Measurements from ENCODE around the gene ADM2.
"Not testable (repeated sequence)": the region's sequence is repeated elsewhere in the genome, so short reads cannot be mapped to it uniquely, and the experiment has no call there.

Gene ADM2

DNA sequence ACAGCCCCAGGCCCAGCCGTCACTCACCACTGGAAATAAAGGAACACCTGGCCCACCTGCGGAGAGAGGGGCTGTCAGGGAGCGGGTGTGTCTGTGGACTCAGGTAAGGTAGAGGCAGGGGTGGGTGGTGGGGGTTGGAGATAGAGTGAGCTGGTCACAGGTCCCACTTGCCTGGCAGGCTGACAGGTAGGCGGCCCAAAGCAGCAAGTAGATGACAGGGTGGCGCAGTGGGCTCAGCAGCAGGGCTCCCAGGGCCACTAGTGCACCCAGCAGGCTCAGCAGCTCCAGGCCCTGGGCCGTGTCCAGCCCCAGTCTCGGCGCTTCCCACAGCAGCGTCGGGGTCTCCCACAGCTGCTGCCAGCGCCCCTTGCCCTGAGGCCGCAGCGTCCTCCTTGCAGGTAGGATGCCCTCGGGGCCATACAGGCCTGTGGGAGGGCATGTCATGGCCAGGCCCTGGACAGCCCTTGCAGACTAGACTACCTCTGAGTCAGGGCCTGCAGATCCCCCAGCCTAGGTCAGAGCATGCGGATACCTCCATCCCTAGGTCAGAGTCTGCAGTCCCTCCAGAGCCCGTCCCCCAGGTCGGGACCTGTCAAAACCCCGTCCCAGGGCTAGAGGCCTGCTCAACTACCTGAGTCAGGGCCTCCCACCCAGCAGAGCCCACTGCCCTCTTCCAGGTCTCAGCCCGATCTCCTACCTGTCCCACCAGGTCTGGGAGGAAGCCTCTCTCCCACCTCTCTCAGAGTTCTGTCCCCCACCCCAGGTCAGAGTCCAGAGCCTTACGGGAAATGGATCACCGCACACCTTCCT, 25.5 kb downstream of the ADM2 start:
- no peak for DNase-seq

DNA sequence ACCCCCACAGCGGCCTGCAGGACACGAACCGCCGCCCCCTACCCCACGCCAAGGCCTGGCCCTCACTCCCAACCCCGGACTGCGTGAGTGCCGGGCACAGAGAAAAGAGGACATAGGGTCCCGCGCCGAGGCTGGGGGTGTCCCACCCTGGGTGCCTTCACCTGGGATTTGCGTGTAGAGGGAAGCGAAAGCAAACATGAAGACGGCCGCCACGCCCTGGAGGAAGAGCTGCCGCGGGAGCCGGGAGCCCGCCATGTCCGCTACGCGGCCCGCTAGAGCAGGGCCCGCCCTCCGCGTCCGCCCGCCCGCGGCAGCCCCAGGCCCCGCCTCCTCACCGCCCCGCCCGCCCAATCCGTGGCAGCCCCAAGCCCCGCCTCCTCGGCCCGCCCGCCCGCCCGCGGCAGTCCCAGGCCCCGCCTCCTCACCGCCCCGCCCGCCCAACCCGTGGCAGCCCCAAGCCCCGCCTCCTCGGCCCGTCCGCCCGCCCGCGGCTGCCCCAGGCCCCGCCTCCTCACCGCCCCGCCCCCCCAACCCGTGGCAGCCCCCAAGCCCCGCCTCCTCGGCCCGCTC, 26.2 kb downstream of the ADM2 start, which contains the start of gene LMF2:
Gene LMF2, minus strand, starts transcription at position 282 of the 570 bp plus-strand sequence. Its CDS starts 27 bp downstream, at position 255.
- no peak for DNase-seq

DNA sequence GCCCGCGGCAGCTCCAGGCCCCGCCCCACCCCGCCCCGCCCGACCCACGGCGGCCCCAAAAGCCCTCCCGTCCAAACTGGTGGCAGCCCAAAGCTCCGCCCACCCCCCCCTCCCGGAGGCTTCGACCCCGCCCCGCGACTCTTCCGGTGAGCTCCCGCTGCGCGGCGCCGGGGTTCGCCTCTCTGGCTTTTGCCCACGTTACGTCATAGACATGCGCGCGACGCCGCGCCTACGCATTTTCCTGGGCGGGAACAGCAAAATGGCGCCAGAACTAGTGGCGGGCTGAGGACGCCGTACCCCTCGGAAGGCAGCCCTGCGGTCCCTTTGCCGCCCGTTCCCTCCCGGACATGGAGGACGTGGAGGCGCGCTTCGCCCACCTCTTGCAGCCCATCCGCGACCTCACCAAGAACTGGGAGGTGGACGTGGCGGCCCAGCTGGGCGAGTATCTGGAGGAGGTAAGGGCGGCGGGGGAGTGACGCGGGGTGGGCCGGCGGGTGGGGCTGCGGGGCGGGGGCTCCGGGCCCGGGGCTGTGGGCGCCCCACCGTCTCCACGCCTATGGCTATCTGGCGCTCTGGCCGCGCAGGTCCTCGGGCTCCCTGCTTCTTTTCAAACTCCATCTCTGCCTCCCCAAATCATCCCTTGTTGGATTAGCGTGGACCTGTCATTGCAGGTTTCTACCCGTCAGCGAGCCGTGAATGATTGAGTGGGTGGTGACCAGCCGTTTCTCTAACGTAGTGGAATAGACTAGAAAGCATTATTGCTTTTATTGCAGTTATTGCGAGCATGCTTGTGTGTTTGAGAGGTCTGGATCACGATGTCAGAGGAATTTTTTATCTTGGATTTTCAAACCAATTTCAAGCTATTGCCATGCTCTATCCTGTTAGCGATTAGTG, 26.9 kb downstream of the ADM2 start, which contains the start of gene NCAPH2:
Gene NCAPH2, plus strand, starts transcription at position 234 of the 894 bp plus-strand sequence. Its CDS starts 114 bp downstream, at position 348.
- DNase-seq = peak; percentile 99

DNA sequence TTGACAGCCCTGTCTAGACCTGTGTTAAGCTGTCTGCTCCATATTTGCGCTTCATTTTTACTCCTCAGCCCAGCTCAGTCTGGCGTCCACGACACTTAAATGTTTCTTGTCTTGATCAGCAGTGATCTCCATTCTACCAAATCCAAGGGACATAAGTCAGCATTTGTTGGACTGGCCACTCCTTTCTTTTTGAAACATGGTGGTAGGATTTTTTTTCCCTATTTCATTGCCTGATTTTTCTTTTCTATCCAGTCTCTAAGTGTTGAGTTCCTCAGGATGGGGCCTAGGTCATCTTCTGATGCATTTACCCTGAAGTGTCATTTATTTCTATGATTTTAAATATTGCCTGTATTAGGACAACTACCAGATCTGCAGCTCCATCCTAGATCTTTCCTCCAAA, 27.6 kb downstream of the ADM2 start:
- no peak for DNase-seq

DNA sequence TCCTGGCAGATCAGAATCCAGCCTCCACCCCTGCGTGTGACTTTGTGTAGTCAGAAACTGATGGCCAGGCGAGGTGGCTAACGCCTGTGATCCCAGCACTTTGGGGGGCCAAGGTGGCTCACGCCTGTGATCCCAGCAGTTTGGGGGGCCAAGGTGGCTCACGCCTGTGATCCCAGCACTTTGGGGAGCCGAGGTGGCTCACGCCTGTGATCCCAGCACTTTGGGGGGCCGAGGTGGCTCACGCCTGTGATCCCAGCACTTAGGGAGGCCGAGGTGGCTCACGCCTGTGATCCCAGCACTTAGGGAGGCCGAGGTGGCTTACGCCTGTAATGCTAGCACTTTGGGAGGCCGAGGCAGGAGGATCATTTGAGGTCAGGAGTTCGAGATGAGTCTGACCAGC, 31.8 kb downstream of the ADM2 start:
- no peak for DNase-seq

DNA sequence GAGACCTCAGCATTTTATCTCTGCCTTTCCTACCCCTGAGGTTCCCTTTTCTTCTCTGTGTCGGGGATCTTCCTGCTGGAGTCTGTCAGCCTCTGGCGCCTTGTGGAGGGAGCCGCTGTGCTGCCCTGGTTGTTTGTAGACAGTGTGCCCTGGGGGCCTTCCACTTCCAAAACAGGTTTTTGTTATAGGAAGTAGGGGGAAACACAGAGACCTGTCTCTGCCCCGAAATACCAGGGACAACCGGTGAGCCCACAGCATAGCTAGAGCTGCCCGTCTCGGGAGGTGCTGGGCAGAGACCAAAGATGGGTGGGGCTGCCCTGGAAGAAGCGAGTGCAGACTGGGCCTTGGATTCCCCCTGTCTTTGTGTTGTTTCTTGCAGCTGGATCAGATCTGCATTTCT, 34.7 kb downstream of the ADM2 start:
- DNase-seq = no peak

DNA sequence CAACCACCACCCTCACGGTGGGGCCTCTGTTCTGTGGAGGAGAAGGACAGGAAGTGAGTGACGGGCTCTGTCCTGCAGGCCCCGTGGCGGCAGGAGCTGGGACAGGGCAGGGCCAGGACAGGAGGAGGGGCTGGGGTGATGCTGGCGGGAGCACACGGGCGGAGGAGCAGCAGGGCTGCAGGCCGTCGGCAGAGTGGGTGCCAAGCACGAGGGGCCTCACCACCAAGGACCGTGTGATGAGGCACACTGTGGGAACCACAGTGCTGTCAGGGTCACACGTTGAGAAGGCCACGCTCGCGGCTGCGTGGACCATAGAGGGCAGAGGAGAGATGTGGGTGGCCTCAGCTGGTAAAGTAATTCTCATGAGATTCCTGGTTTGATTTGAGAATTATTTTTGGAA, 35.5 kb downstream of the ADM2 start:
- no peak for DNase-seq

DNA sequence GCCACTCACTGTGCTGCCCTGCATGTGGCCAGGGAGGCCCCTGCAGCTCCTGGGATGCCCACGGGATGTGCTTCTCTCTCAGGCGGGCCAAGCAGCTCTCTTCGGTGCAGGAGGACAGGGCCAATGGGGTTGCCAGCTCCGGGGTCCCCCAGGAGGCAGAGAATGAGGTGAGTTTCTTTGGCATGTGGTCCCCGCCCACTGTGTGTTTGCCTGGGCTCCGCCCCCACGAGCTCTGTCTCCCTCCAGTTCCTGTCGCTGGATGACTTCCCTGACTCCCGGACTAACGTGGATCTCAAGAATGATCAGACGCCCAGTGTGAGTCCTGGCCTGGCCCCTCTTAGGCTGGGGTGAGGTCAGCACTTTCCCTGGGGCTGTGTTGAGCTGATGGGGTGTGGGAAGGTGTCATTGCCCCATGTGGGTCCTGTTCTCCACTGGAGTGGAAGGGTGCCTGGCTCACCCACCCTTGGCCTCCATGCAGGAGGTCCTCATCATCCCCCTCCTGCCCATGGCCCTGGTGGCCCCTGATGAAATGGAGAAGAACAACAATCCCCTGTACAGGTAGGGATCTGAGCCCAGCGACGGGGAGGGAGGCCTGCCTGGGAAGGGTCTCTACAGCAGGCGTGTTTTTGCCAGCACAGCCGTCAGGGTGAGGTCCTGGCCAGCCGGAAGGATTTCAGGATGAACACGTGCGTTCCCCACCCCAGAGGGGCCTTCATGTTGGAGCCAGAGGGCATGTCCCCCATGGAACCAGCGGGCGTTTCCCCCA, 36.3 kb downstream of the ADM2 start:
- DNase-seq = no peak

DNA sequence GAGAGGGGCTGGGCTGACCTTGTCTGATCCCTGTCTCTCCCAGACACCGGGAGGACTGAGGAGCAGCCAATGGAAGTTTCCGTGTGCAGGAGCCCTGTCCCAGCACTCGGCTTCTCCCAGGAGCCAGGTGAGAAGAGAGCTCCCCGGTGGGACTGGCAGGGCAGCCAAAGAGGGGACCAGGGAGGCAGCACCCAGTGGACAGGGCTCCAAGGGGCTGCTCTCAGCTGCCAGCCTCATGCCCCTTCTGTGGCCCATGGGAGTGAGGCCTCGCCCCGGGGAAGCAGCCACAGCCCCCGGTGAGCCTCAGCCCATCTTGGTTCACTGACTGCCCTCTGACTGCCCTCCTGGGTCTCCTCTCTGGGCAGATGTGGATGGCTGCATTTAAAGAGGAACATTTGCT, 37.3 kb downstream of the ADM2 start:
- DNase-seq = no peak

DNA sequence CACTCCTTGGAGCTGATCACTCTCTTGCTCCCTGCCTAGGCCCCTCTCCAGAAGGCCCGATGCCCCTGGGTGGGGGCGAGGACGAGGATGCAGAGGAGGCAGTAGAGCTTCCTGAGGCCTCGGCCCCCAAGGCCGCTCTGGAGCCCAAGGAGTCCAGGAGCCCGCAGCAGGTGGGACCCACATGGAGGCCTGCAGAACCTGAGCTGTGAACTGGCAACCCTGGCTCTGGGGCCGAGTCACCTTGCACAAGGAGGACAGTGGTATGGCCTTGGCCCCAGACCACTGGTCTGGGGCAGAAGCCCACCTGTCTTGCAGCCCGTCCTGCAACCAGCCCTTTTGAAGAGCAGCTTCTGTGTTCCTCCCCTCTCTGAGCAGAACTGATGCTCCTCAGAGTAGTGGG, 37.8 kb downstream of the ADM2 start:
- DNase-seq = no peak

DNA sequence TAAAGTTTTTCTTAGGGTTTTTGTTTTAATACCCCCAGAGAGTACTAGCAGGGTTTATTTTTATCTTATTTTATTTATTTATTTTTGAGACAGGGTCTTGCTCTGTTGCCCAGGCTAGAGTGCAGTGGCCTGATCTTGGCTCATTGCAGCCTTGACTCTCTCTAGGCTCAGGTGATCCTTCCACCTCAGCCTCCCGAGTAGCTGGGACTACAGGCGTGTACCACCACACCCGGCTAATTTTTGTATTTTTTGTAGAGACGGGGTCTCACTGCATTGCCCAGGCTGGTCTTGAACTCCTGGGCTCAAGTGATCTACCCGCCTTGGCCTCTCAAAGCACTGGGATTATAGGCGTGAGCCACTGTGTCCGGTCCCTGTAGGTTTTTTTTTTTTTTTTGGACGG, 38.8 kb downstream of the ADM2 start:
- not testable (repeated sequence) for DNase-seq

DNA sequence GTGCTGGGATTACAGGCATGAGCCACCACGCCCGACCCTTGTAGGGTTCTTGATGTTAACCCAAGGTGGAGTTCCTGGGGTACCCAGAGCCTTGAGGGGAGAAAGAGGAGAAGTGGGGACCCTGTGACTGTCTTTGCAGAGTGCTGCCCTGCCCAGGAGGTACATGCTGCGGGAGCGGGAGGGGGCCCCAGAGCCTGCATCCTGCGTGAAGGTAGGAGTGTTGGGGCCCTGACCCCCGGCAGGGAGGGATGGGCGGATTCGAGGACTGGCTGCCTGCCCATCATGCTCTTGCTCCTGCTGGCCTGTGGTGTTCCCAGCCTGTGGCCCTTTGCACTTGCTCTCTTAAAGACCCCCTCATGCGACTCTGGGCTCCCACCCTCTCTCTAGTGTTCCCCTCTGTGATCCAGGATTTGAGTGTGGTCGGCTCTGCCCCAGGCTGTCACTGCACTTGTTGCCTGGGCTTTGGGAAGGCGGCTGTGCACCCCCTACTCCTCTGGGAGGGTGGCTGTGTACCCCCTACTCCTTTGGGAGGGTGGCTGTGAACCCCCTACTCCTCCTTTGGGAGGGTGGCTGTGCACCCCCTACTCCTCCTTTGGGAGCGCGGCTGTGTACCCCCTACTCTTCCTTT, 39.6 kb downstream of the ADM2 start:
- no peak for DNase-seq

DNA sequence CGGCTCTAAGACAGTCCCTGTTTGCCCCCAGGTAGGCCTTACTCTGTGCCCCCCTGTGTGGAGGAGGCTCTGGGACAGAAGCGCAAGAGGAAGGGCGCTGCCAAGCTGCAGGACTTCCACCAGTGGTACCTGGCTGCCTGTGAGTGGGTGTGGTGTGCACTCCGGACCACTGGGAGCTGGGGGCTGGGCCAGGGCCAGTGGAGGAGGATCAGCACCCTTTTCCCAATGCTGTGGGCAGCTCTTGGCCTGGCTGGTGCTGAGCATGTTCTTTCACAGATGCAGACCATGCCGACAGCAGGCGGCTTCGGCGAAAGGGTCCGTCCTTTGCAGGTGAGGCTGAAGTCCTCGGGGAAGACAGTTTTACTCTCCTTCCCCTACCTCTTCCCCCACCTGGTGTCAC, 40.4 kb downstream of the ADM2 start:
- DNase-seq = no peak

DNA sequence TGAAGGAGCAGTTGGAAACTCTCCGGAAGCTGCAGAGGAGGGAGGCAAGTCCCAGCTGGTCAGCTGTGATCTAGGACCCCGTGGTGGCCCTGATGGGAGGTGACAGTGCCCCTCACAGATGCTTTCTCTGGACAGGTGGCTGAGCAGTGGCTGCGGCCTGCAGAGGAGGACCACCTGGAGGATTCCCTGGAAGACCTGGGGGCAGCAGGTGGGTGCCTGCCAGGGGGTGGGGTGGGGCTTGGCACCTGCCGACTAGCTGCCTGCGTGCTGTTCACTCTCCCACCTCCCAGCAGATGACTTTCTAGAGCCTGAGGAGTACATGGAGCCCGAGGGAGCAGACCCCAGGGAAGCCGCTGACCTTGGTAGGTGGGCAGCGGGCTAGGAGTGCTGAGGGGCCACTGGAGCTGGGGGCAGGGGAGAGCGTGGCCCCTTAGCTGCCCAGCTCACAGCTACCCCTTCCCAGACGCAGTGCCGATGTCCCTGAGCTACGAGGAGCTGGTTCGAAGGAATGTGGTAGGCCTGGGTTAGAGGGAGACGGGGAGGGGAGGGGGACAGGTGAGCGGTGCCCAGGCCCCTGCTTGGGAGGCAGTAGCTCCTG, 41.0 kb downstream of the ADM2 start:
- DNase-seq = no peak

DNA sequence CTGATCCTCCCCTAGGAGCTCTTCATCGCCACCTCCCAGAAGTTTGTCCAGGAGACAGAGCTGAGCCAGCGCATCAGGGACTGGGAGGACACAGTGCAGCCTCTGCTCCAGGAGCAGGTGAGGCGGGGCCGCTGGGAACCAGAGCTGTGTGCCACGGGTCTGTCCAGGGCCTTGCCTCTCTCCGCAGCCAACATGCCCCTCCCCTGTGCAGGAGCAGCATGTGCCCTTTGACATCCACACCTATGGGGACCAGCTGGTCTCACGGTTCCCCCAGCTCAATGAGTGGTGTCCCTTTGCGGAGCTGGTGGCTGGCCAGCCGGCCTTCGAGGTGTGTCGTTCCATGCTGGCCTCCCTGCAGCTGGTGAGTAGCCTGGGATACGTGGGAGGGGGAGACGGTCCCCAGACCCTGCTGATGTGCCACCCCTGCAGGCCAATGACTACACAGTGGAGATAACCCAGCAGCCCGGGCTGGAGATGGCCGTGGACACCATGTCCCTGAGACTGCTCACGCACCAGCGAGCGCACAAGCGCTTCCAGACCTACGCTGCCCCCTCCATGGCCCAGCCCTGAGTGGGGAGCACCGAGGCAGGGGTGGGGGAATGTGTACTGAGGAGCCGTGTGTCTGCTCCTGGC, 41.6 kb downstream of the ADM2 start:
- no peak for DNase-seq

DNA sequence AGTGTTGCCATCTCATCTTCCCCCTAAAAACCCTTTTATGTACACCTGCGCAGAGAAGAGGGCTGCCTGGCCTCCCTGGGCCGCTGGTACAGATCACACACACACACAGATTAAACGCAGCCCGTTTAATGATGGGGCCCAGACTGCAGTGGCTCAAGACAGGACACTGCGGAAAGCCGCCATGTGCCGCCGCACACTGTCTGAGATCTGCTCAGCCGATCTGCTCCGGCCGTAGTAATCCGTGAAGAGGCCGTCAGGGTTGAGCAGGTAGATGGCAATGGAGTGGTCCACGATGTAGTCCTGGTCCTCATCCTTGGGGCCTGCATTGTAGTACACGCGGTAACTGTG, 42.1 kb downstream of the ADM2 start:
- DNase-seq = no peak

DNA sequence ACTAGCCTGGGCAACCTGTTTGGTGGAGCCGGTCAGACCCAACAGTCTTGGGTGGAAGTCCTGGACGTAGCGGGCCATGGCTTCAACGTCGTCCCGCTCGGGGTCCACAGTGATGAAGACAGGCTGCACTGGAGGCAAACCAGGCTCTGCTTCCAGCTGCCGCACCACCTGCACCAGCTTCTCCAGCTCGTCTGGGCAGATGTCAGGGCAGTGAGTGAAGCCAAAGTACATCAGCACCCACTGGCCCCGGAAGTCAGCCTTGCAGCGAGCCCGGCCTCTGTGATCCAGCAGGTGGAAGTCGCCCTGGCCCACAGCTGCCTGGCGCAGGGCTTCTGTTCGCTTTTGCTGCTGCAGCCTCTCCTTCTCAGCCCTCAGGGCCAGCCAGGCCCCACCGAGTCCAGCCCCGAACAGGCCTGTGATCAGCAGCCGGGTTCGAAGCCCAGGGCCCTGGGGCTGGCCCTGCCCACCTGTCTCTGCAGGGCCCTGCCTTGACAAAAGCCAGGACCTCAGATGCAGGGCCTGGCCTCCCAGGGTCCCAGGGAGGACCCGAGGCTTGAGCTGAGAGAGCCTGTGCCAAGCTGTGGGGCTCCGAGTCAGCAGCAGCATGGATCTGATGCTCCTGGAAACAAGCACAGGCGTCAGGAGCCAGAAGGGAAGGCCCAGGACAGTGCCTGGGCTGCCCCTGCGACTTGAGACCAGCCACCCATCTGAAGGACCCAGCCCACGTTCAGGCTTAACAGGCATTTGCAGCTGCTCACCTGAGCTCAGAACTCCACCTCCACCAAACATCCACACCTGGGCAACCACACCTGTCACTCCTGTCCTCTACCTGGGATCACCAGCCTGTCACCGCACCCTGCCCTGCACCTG, 42.7 kb downstream of the ADM2 start:
- no peak for DNase-seq

DNA sequence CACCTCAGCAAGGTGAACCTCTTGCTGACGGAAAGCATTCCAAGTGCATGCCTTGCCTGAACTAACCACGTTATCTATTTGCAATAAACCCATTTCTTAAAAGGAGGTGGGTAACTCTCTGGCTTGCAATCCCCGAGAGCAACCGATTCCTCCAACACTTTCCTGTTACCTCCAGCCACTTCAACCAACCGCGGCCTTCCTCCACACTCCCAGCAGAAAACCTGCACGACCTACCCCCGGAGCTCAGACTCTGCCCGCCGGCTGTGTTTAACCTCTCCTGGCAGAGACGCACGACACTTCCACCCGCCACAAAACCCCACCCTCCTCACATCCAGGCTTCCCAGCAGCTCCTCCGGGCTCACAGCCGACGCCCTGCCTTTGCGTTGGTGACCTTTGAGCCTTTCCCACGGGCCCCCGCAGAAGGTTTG, 43.3 kb downstream of the ADM2 start:
- no peak for DNase-seq

DNA sequence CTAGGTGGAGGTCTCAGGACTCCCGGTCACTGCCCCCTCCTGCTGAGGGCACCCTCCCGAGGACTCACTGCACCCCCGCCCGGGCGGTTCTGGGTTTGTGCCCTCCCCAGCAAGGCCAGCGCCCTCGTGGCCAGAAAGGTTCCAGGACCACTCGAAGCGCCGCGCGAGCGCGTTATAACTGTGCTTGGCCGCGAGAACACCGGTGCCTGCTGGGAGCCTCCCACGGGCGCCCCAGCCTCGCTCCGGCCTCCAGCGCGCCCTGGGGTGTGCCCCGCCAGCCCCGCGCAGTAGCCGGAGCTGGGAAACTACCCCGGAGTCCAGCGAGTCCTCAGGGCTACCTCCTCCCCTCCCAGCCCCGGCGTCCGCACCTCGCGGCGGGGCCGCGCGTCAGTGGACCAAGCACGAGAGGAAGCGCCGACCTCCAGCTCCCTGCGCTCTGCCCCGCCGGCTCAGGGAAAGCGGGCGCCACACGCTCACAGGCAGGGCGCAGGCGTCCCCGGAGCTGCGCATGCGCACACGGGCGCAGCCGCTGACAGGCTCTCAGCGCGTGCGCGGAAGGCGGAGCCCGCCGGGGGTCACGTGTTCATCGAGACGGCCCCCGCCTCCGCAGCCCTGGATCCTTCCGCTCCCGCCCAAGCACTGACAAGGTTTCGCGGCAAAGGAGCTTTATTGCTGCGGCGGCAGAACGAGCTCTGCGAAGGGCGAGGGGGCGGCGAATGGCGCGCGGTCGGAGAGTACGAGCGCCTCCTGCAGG, 43.9 kb downstream of the ADM2 start, which contains the start of gene SCO2:
Gene SCO2, minus strand, starts transcription at position 495 of the 754 bp plus-strand sequence. CDS start 1,187 bp downstream, outside the sequence.
- peak; percentile 98 for DNase-seq

DNA sequence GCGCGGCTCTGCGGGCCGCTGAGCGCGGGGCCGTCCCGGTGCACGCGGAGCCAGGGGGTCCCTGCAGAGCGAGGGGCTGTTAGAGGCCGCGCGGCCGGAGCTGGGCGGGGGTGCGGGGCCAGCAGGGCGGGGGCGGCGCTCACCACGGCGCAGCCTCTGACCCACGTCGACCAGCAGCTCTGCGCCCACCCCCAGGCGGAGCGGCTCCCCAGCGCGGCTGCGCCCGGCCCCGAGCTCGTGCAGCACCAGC, 44.4 kb downstream of the ADM2 start:
- no peak for DNase-seq
